Mononuclear cell (primary cell): ENCODE results near the gene NCAPD2. TPM values are rescaled to one million over a fixed set of nuclear protein-coding genes. Genes with fewer than 3 reads are reported as not detected.
"Not testable (repeated sequence)": the region's sequence is repeated elsewhere in the genome, so short reads cannot be mapped to it uniquely, and the experiment has no call there.

Experiments
- H3K27me3 ChIP-seq: 2 replicates; pipeline ENCODE4 v1.6.0; 2011; ENCODE audit warnings: low read length, control low read depth; ENCODE audit not compliant: insufficient read depth
- H3K4me1 ChIP-seq: 2 replicates; pipeline ENCODE4 v1.5.1; 2011; ENCODE audit warnings: mild to moderate bottlenecking, low read length, control low read depth; ENCODE audit not compliant: insufficient read depth
- H3K4me3 ChIP-seq: 2 replicates; pipeline ENCODE4 v1.5.1; 2011; ENCODE audit warnings: mild to moderate bottlenecking, low read length, moderate library complexity
- H3K9me3 ChIP-seq: 2 replicates; pipeline ENCODE4 v1.5.1; 2011; ENCODE audit warnings: low read depth, mild to moderate bottlenecking, control low read depth, low read length
- total RNA-seq: library from RNA; depleted of rRNA; stranded (reverse); fragments of >200 nt; gene quantifications from one replicate; pipeline ENCODE4 v1.2.3, GENCODE V29; 2012

The NCAPD2 gene
- total RNA-seq, 1 donor = 7.5 TPM

DNA sequence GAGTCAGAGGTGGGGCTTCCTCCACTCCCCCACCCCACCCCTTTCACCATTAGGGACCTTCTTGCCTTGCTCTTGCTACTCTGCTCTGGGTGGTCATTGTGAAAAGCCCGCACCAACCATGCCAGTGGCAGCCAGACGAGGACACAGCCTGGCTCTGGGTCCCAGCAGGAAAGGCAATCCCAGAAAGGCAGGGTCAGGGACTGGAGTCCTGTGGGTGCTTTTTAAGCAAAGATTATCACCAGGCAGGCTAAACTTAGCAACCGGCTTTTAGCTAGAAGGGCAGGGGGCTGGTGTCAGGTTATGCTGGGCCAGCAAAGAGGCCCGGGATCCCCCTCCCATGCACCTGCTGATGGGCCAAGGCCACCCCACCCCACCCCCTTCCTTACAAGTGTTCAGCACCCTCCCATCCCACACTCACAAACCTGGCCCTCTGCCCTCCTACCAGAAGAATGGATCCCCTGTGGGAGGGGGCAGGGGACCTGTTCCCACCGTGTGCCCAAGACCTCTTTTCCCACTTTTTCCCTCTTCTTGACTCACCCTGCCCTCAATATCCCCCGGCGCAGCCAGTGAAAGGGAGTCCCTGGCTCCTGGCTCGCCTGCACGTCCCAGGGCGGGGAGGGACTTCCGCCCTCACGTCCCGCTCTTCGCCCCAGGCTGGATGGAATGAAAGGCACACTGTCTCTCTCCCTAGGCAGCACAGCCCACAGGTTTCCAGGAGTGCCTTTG lies 39.2 kb downstream of the NCAPD2 start:
- H3K9me3 ChIP-seq = no peaks in the 10 kb centered on the region
- peak overlapping the region; percentile 97 for H3K4me3 ChIP-seq
- peaks cover 52% of the 10 kb centered on the region for H3K4me1 ChIP-seq
- no peaks in the 10 kb centered on the region for H3K27me3 ChIP-seq

DNA sequence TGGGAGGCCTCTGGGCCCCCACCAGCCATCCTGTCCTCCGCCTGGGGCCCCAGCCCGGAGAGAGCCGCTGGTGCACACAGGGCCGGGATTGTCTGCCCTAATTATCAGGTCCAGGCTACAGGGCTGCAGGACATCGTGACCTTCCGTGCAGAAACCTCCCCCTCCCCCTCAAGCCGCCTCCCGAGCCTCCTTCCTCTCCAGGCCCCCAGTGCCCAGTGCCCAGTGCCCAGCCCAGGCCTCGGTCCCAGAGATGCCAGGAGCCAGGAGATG lies 39.7 kb downstream of the NCAPD2 start:
- Histone ChIP-seq H3K4me1 (peaks cover 57% of the 10 kb centered on the region), H3K4me3 (peak overlapping the region; percentile 97), H3K27me3 (no peaks in the 10 kb centered on the region), H3K9me3 (no peaks in the 10 kb centered on the region)

DNA sequence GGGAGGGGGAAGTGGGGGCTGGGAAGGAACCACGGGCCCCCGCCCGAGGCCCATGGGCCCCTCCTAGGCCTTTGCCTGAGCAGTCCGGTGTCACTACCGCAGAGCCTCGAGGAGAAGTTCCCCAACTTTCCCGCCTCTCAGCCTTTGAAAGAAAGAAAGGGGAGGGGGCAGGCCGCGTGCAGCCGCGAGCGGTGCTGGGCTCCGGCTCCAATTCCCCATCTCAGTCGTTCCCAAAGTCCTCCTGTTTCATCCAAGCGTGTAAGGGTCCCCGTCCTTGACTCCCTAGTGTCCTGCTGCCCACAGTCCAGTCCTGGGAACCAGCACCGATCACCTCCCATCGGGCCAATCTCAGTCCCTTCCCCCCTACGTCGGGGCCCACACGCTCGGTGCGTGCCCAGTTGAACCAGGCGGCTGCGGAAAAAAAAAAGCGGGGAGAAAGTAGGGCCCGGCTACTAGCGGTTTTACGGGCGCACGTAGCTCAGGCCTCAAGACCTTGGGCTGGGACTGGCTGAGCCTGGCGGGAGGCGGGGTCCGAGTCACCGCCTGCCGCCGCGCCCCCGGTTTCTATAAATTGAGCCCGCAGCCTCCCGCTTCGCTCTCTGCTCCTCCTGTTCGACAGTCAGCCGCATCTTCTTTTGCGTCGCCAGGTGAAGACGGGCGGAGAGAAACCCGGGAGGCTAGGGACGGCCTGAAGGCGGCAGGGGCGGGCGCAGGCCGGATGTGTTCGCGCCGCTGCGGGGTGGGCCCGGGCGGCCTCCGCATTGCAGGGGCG lies 40.2 kb downstream of the NCAPD2 start, which contains the start of gene GAPDH:
Gene GAPDH (plus strand): TSS at position 595 of the 772 bp plus-strand sequence. CDS start 316 bp downstream, outside the sequence.
- no peaks in the 10 kb centered on the region for H3K9me3 ChIP-seq
- peaks cover 59% of the 10 kb centered on the region for H3K4me1 ChIP-seq
- H3K4me3 ChIP-seq = peak within 1 kb of the TSS; percentile 97
- no peaks in the 10 kb centered on the region for H3K27me3 ChIP-seq

DNA sequence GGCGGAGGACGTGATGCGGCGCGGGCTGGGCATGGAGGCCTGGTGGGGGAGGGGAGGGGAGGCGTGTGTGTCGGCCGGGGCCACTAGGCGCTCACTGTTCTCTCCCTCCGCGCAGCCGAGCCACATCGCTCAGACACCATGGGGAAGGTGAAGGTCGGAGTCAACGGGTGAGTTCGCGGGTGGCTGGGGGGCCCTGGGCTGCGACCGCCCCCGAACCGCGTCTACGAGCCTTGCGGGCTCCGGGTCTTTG lies 40.7 kb downstream of the NCAPD2 start:
- no peaks in the 10 kb centered on the region for H3K27me3 ChIP-seq
- H3K4me1 ChIP-seq = peaks cover 63% of the 10 kb centered on the region
- peak overlapping the region; percentile 97 for H3K4me3 ChIP-seq
- H3K9me3 ChIP-seq = no peaks in the 10 kb centered on the region

DNA sequence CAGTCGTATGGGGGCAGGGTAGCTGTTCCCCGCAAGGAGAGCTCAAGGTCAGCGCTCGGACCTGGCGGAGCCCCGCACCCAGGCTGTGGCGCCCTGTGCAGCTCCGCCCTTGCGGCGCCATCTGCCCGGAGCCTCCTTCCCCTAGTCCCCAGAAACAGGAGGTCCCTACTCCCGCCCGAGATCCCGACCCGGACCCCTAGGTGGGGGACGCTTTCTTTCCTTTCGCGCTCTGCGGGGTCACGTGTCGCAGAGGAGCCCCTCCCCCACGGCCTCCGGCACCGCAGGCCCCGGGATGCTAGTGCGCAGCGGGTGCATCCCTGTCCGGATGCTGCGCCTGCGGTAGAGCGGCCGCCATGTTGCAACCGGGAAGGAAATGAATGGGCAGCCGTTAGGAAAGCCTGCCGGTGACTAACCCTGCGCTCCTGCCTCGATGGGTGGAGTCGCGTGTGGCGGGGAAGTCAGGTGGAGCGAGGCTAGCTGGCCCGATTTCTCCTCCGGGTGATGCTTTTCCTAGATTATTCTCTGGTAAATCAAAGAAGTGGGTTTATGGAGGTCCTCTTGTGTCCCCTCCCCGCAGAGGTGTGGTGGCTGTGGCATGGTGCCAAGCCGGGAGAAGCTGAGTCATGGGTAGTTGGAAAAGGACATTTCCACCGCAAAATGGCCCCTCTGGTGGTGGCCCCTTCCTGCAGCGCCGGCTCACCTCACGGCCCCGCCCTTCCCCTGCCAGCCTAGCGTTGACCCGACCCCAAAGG lies 41.2 kb downstream of the NCAPD2 start:
- no peaks in the 10 kb centered on the region for H3K9me3 ChIP-seq
- H3K27me3 ChIP-seq = no peaks in the 10 kb centered on the region
- H3K4me3 ChIP-seq = peak overlapping the region; percentile 97
- H3K4me1 ChIP-seq = peaks cover 68% of the 10 kb centered on the region

DNA sequence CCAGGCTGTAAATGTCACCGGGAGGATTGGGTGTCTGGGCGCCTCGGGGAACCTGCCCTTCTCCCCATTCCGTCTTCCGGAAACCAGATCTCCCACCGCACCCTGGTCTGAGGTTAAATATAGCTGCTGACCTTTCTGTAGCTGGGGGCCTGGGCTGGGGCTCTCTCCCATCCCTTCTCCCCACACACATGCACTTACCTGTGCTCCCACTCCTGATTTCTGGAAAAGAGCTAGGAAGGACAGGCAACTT lies 41.7 kb downstream of the NCAPD2 start:
- no peaks in the 10 kb centered on the region for H3K27me3 ChIP-seq

DNA sequence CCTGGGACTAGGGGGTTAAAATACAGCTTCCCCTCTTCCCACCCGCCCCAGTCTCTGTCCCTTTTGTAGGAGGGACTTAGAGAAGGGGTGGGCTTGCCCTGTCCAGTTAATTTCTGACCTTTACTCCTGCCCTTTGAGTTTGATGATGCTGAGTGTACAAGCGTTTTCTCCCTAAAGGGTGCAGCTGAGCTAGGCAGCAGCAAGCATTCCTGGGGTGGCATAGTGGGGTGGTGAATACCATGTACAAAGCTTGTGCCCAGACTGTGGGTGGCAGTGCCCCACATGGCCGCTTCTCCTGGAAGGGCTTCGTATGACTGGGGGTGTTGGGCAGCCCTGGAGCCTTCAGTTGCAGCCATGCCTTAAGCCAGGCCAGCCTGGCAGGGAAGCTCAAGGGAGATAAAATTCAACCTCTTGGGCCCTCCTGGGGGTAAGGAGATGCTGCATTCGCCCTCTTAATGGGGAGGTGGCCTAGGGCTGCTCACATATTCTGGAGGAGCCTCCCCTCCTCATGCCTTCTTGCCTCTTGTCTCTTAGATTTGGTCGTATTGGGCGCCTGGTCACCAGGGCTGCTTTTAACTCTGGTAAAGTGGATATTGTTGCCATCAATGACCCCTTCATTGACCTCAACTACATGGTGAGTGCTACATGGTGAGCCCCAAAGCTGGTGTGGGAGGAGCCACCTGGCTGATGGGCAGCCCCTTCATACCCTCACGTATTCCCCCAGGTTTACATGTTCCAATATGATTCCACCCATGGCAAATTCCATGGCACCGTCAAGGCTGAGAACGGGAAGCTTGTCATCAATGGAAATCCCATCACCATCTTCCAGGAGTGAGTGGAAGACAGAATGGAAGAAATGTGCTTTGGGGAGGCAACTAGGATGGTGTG lies 42.3 kb downstream of the NCAPD2 start:
- H3K4me1 ChIP-seq = peaks cover 78% of the 10 kb centered on the region
- H3K27me3 ChIP-seq = no peaks in the 10 kb centered on the region
- H3K4me3 ChIP-seq = peak overlapping the region; percentile 97
- no peaks in the 10 kb centered on the region for H3K9me3 ChIP-seq

More for the DNA sequence above, 41.7 kb downstream of the NCAPD2 start:
- Histone ChIP-seq H3K4me1 (peaks cover 73% of the 10 kb centered on the region), H3K9me3 (no peaks in the 10 kb centered on the region), H3K4me3 (peak overlapping the region; percentile 97)

DNA sequence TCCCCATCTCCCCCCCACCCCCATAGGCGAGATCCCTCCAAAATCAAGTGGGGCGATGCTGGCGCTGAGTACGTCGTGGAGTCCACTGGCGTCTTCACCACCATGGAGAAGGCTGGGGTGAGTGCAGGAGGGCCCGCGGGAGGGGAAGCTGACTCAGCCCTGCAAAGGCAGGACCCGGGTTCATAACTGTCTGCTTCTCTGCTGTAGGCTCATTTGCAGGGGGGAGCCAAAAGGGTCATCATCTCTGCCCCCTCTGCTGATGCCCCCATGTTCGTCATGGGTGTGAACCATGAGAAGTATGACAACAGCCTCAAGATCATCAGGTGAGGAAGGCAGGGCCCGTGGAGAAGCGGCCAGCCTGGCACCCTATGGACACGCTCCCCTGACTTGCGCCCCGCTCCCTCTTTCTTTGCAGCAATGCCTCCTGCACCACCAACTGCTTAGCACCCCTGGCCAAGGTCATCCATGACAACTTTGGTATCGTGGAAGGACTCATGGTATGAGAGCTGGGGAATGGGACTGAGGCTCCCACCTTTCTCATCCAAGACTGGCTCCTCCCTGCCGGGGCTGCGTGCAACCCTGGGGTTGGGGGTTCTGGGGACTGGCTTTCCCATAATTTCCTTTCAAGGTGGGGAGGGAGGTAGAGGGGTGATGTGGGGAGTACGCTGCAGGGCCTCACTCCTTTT lies 43.1 kb downstream of the NCAPD2 start:
- peaks cover 79% of the 10 kb centered on the region for H3K4me1 ChIP-seq
- H3K9me3 ChIP-seq = no peaks in the 10 kb centered on the region
- H3K4me3 ChIP-seq = no peak overlapping the region
- H3K27me3 ChIP-seq = no peaks in the 10 kb centered on the region

DNA sequence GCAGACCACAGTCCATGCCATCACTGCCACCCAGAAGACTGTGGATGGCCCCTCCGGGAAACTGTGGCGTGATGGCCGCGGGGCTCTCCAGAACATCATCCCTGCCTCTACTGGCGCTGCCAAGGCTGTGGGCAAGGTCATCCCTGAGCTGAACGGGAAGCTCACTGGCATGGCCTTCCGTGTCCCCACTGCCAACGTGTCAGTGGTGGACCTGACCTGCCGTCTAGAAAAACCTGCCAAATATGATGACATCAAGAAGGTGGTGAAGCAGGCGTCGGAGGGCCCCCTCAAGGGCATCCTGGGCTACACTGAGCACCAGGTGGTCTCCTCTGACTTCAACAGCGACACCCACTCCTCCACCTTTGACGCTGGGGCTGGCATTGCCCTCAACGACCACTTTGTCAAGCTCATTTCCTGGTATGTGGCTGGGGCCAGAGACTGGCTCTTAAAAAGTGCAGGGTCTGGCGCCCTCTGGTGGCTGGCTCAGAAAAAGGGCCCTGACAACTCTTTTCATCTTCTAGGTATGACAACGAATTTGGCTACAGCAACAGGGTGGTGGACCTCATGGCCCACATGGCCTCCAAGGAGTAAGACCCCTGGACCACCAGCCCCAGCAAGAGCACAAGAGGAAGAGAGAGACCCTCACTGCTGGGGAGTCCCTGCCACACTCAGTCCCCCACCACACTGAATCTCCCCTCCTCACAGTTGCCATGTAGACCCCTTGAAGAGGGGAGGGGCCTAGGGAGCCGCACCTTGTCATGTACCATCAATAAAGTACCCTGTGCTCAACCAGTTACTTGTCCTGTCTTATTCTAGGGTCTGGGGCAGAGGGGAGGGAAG lies 43.9 kb downstream of the NCAPD2 start:
- H3K4me3 ChIP-seq, H3K27me3 ChIP-seq, H3K9me3 ChIP-seq: not testable (repeated sequence)
- H3K4me1 ChIP-seq = peaks cover 71% of the 10 kb centered on the region

DNA sequence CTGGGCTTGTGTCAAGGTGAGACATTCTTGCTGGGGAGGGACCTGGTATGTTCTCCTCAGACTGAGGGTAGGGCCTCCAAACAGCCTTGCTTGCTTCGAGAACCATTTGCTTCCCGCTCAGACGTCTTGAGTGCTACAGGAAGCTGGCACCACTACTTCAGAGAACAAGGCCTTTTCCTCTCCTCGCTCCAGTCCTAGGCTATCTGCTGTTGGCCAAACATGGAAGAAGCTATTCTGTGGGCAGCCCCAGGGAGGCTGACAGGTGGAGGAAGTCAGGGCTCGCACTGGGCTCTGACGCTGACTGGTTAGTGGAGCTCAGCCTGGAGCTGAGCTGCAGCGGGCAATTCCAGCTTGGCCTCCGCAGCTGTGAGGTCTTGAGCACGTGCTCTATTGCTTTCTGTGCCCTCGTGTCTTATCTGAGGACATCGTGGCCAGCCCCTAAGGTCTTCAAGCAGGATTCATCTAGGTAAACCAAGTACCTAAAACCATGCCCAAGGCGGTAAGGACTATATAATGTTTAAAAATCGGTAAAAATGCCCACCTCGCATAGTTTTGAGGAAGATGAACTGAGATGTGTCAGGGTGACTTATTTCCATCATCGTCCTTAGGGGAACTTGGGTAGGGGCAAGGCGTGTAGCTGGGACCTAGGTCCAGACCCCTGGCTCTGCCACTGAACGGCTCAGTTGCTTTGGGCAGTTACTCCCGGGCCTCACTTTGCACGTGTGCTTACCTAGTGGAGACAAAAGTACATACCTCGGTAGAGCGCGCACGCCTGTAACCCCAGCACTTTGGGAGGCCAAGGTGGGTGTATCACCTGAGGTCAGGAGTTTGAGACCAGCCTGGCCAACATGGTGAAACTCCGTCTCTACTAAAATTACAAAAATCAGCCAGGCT lies 44.8 kb downstream of the NCAPD2 start:
- Histone ChIP-seq H3K9me3 (no peaks in the 10 kb centered on the region), H3K4me3 (no peak overlapping the region), H3K27me3 (no peaks in the 10 kb centered on the region), H3K4me1 (peaks cover 62% of the 10 kb centered on the region)

DNA sequence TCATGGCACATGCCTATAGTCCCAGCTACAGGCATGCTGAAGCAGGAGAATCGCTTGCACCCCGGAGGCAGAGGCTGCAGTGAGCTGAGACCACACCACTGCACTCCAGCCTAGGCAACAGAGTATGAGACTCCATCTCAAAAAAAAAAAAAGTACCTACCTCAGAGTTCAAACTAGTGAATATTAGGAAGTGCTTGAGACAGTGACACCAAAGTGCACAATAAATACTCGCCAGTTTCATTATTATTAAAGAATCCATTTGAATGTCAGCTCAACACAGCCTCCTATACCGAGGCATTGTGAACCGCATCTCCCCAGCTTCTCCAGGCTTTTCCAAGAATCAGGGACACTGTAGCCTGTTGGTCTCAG lies 45.4 kb downstream of the NCAPD2 start:
- Histone ChIP-seq H3K4me1 (peaks cover 57% of the 10 kb centered on the region), H3K27me3 (no peaks in the 10 kb centered on the region), H3K4me3 (no peak overlapping the region), H3K9me3 (no peaks in the 10 kb centered on the region)

DNA sequence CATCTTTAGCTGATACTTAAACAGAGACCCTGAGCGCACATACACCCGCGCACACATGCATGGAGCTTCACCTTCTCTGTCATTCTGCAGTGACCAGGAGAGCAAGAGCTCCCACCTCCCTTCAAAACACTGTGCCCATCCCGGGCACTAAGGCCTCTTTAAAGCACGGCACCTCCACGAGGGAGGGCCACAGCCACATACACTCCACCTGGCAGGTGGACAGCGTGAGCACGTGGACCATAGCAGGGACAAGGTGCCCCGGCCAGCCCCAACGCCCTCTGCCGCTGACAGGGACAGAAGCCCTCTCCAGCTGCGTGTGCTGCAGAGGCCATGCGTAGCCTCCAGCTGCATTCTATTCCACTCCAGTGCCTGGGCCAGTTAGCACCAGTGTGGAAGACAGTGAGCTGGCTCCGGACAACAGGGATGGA lies 45.8 kb downstream of the NCAPD2 start:
- Histone ChIP-seq H3K9me3 (no peaks in the 10 kb centered on the region), H3K4me3 (no peak overlapping the region), H3K4me1 (peaks cover 57% of the 10 kb centered on the region), H3K27me3 (no peaks in the 10 kb centered on the region)

DNA sequence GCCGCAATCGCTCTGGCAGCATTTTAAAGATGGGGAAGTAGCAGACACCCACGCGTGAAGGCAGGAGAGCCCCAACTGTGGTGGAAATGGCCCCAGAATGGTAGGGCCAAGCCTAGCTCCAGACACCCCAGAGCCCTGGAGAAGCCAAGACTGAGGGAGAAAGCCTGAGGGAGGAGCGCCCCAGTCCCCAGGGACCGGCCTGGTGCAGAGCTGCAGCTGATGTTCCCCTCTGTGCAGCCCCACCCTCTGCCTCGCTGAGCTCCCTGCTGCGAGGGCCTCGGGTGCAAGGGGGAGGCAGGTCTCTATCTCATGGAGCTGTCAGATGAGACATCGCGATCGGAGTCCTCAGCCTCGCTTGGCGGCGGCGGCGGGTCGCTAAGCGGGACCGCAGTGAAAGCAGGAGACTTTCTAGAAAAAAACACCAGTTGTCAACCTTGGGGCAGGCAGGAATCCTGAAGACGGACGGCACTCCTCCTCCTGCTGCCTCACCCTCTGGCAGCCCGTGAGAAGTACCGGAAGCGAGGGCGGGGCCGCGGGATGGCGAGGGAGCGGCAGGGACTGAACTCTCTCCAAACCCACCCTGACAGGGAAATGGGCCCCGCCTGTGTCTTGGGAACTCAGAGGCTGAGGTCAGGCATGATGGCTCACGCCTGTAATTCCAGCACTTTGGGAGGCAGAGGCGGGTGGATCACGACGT lies 46.4 kb downstream of the NCAPD2 start:
- peaks cover 57% of the 10 kb centered on the region for H3K4me1 ChIP-seq
- no peaks in the 10 kb centered on the region for H3K27me3 ChIP-seq
- no peak overlapping the region for H3K4me3 ChIP-seq
- H3K9me3 ChIP-seq = no peaks in the 10 kb centered on the region
